Esophagus squamous epithelium (tissue), 4 donors: ENCODE data around the gene CD2.

Source experiments
- POLR2A ChIP-seq, 4 donors: fragments of 450-650 bp; IDR thresholded peaks; one replicate each; pipeline ENCODE4 v1.6.1; 2017; ENCODE audit warnings: antibody characterized with exemption in 4 of 4, mild to moderate bottlenecking in 4 of 4, moderate library complexity in 3 of 4
- TF ChIP-seq, protein P1 (sequence below), 6 experiments: fragments of 450-650 bp in 4 of 6; fragments of 200-600 bp in 2 of 6; sonication (generic) in 2 of 6; IDR thresholded peaks; one replicate each; pipeline ENCODE4 v1.5.1; 2016 to 2019; ENCODE audit warnings: antibody characterized with exemption in 6 of 6, mild to moderate bottlenecking in 4 of 6, moderate library complexity in 4 of 6

DNA sequence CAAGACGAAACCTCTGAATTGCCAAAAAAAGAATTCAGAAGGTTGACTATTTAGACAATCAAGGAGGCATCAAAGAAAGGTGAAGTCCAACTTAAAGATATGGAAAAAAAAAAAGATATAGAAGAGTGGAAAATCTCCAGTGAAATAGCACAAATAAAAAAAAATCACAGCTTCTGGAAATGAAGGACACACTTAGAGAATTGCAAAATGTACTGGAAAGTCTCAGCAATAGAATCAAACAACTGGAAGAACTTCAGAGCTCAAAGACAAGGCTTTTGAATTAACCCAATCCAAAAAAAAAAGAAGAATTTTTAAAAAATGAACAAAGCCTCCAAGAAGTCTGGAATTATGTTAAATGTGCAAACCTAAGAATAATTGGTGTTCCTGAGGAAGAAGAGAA, 31.8 kb downstream of the CD2 start:
- no peak for TF ChIP-seq POLR2A (IDR thresholded peaks at IDR 0.05)
- TF ChIP-seq, protein P1, sequence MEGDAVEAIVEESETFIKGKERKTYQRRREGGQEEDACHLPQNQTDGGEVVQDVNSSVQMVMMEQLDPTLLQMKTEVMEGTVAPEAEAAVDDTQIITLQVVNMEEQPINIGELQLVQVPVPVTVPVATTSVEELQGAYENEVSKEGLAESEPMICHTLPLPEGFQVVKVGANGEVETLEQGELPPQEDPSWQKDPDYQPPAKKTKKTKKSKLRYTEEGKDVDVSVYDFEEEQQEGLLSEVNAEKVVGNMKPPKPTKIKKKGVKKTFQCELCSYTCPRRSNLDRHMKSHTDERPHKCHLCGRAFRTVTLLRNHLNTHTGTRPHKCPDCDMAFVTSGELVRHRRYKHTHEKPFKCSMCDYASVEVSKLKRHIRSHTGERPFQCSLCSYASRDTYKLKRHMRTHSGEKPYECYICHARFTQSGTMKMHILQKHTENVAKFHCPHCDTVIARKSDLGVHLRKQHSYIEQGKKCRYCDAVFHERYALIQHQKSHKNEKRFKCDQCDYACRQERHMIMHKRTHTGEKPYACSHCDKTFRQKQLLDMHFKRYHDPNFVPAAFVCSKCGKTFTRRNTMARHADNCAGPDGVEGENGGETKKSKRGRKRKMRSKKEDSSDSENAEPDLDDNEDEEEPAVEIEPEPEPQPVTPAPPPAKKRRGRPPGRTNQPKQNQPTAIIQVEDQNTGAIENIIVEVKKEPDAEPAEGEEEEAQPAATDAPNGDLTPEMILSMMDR (IDR thresholded peaks at IDR 0.05): no peak
